ENCODE data around the gene TMEM186. TPM values are rescaled to one million over a fixed set of nuclear protein-coding genes. Genes with fewer than 3 reads are reported as not detected.
A peak's percentile ranks its signal among the peaks of the same experiment; 100 is the strongest.
"Not testable (repeated sequence)": the region's sequence is repeated elsewhere in the genome, so short reads cannot be mapped to it uniquely, and the experiment has no call there.

TMEM186 gene
- polyA plus RNA-seq, 3 donors, result 3.8 to 4.5 (median 4.4) TPM

DNA sequence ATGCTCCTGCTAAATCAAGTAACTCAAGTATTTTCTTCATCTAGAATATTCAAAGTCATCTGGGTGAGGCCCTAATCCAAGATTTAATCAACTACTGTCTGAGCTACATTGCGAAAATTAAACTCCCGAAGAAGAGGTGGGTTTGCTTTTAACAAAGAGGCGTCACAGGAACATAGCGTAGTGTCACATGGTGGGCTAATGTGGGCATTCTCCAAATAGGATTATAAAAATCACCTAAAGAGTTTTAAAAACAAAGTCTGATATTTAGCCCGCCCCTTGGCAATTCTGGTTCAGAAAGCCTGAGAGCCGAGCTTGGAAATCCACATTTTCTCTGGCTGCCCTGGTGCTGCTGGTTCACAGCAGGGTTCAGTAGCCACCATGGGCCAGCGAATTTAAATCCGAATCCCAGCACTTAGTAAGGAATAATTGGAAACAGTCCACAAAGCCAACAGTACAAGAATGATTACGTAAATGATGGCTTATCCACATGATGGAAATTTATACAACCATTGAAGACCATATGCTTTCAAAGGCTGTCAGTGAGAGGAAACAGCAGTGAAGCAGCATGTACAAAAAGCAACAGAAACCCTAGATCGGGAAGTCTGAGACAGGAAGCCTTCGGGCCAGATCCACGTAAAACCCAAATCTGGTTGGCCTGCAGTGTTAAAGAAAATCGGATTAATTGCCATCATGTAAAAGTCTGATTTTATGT, 9.0 kb upstream of the TMEM186 start:
- H3K36me3 Mint-ChIP-seq, result peaks cover 85 to 98% of the 10 kb centered on the region in 2 donors

DNA sequence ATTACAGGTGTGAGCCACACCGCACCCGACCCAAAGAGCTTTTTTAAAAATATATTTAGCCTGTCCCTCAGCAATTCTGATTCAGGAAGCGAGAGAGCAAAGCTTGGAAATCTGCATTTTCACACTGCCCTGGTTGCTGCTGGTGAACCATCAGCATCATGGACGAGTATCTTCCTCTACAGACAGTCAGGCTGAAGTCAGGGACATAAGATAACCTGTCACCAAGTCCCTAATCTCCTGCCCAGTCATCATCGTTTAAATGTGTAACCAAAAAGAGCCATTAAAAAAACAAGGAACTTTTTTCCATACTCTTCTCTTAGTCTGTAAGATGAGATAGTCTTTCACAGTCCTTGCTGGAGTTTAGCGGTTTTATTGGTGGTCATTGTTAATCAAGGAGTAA, 6.9 kb upstream of the TMEM186 start:
- WGBS (ENCODE audit: insufficient coverage), result 100% methylated on average over 3 of the region's 6 CpGs
- H3K79me2 ChIP-seq (ENCODE audit: insufficient read depth, low read length), result peaks cover 46% of the 10 kb centered on the region
- H3K4me3 Mint-ChIP-seq, result no peak overlapping the region
- no peaks in the 10 kb centered on the region for H3K9me3 Mint-ChIP-seq
- H3K9ac ChIP-seq (ENCODE audit: insufficient read depth, low read length, poor library complexity, severe bottlenecking), result no peak overlapping the region
- H3K4me1 ChIP-seq (ENCODE audit: control insufficient read depth in 1 of 2, insufficient read depth in 2 of 2, low read length in 2 of 2), result peaks cover 4% of the 10 kb centered on the region in 2 donors
- H2AFZ ChIP-seq (ENCODE audit: insufficient read depth, low read depth, low read length, poor library complexity, severe bottlenecking), result no peak overlapping the region
- peaks cover 74 to 84% of the 10 kb centered on the region in 2 donors for H3K36me3 ChIP-seq (replicated peaks in 1 of 2; ENCODE audit: control insufficient read depth in 1 of 2, insufficient read depth in 2 of 2, low read length in 2 of 2)
- peak overlapping the region in 1 of 7 donors; percentile 40 for H3K27ac Mint-ChIP-seq
- intact Hi-C loops (cut with micrococcal nuclease), result no loop called here
- H3K4me1 Mint-ChIP-seq, result peaks cover 4% of the 10 kb centered on the region
- no peak overlapping the region for H3K4me2 ChIP-seq (replicated peaks; ENCODE audit: extremely low read depth, low read length, poor library complexity, severe bottlenecking)
- no peaks in the 10 kb centered on the region for H3K27me3 ChIP-seq (ENCODE audit: control insufficient read depth in 2 of 2, insufficient read depth in 2 of 2, low read length in 2 of 2)
- H3K27me3 Mint-ChIP-seq (ENCODE audit: low read depth in 3 of 3), result peaks cover 0 to 1% (median 0%) of the 10 kb centered on the region in 3 donors
- peaks cover 23% of the 10 kb centered on the region for H4K20me1 ChIP-seq (ENCODE audit: insufficient read depth, low read length)
- DNase-seq, result no peak
- no peak overlapping the region for H3K27ac ChIP-seq (ENCODE audit: low read depth in 1 of 2, low read length in 2 of 2)
- H3K36me3 Mint-ChIP-seq, result peaks cover 68 to 81% of the 10 kb centered on the region in 2 donors
- no peak for TF ChIP-seq CTCF (IDR thresholded peaks at IDR 0.05)
- no peaks in the 10 kb centered on the region for H3K9me3 ChIP-seq (replicated peaks in 1 of 2; ENCODE audit: control insufficient read depth in 1 of 2, insufficient read depth in 1 of 2, low read length in 2 of 2)
- no peak overlapping the region for H3K4me3 ChIP-seq (replicated peaks in 1 of 3; ENCODE audit: low read depth in 2 of 3, low read length in 3 of 3)

More for the DNA sequence above, 9.0 kb upstream of the TMEM186 start:
- H3K9me3 Mint-ChIP-seq, result no peaks in the 10 kb centered on the region
- H4K20me1 ChIP-seq (ENCODE audit: insufficient read depth, low read length), result peaks cover 14% of the 10 kb centered on the region
- H3K4me1 Mint-ChIP-seq, result no peaks in the 10 kb centered on the region
- WGBS (ENCODE audit: insufficient coverage), result 98% methylated on average over 8 of the region's 13 CpGs
- peaks cover 25% of the 10 kb centered on the region for H3K79me2 ChIP-seq (ENCODE audit: insufficient read depth, low read length)
- no peaks in the 10 kb centered on the region for H3K9me3 ChIP-seq (replicated peaks in 1 of 2; ENCODE audit: control insufficient read depth in 1 of 2, insufficient read depth in 1 of 2, low read length in 2 of 2)
- peaks cover 88 to 95% of the 10 kb centered on the region in 2 donors for H3K36me3 ChIP-seq (replicated peaks in 1 of 2; ENCODE audit: control insufficient read depth in 1 of 2, insufficient read depth in 2 of 2, low read length in 2 of 2)
- no peak overlapping the region for H3K4me3 Mint-ChIP-seq
- no peaks in the 10 kb centered on the region for H3K4me1 ChIP-seq (ENCODE audit: control insufficient read depth in 1 of 2, insufficient read depth in 2 of 2, low read length in 2 of 2)
- no peak for TF ChIP-seq CTCF (IDR thresholded peaks at IDR 0.05)
- DNase-seq, result no peak
- H3K27me3 ChIP-seq (ENCODE audit: control insufficient read depth in 2 of 2, insufficient read depth in 2 of 2, low read length in 2 of 2), result no peaks in the 10 kb centered on the region
- no peak overlapping the region for H3K4me2 ChIP-seq (replicated peaks; ENCODE audit: extremely low read depth, low read length, poor library complexity, severe bottlenecking)
- no peak overlapping the region for H3K27ac ChIP-seq (ENCODE audit: low read depth in 1 of 2, low read length in 2 of 2)
- H3K27ac Mint-ChIP-seq, result peak overlapping the region in 1 of 7 donors; percentile 24
- H3K4me3 ChIP-seq (replicated peaks in 1 of 3; ENCODE audit: low read depth in 2 of 3, low read length in 3 of 3), result no peak overlapping the region
- H3K9ac ChIP-seq (ENCODE audit: insufficient read depth, low read length, poor library complexity, severe bottlenecking), result no peak overlapping the region
- H2AFZ ChIP-seq (ENCODE audit: insufficient read depth, low read depth, low read length, poor library complexity, severe bottlenecking), result no peak overlapping the region
- H3K27me3 Mint-ChIP-seq (ENCODE audit: low read depth in 3 of 3), result peaks cover 0 to 1% (median 1%) of the 10 kb centered on the region in 3 donors
- intact Hi-C loops (cut with micrococcal nuclease), result no loop called here

DNA sequence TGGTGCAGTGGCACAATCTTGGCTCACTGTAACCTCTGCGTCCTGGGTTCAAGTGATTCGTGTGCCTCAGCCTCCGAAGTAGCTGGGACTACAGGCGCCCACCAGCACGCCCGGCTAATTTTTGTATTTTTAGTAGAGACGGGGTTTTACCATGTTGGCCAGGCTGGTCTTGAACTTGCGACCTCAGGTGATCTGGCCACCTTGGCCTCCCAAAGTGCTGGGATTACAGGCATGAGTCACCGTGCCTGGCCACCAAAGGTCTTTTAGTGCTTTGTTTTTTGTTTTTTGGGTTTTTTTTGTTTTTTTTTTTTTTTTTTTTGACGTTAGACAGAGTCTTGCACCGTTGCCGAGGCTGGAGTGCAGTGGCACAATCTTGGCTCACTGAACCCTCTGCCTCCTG, 6.3 kb upstream of the TMEM186 start:
- H3K27me3 Mint-ChIP-seq (ENCODE audit: low read depth in 3 of 3); H3K4me3 Mint-ChIP-seq; H3K9me3 Mint-ChIP-seq; intact Hi-C loops (cut with micrococcal nuclease); H3K27me3 ChIP-seq (ENCODE audit: control insufficient read depth in 2 of 2, insufficient read depth in 2 of 2, low read length in 2 of 2); H3K4me2 ChIP-seq (replicated peaks; ENCODE audit: extremely low read depth, low read length, poor library complexity, severe bottlenecking); DNase-seq; H3K27ac ChIP-seq (ENCODE audit: low read depth in 1 of 2, low read length in 2 of 2); H2AFZ ChIP-seq (ENCODE audit: insufficient read depth, low read depth, low read length, poor library complexity, severe bottlenecking); H3K9me3 ChIP-seq (replicated peaks in 1 of 2; ENCODE audit: control insufficient read depth in 1 of 2, insufficient read depth in 1 of 2, low read length in 2 of 2); H3K4me1 Mint-ChIP-seq; H3K9ac ChIP-seq (ENCODE audit: insufficient read depth, low read length, poor library complexity, severe bottlenecking); H3K4me3 ChIP-seq (replicated peaks in 1 of 3; ENCODE audit: low read depth in 2 of 3, low read length in 3 of 3): not testable (repeated sequence)
- Histone ChIP-seq H3K79me2 (ENCODE audit: insufficient read depth, low read length) (peaks cover 50% of the 10 kb centered on the region), H3K36me3 (replicated peaks in 1 of 2; ENCODE audit: control insufficient read depth in 1 of 2, insufficient read depth in 2 of 2, low read length in 2 of 2) (peaks cover 68 to 78% of the 10 kb centered on the region in 2 donors), H4K20me1 (ENCODE audit: insufficient read depth, low read length) (peaks cover 28% of the 10 kb centered on the region), H3K4me1 (ENCODE audit: control insufficient read depth in 1 of 2, insufficient read depth in 2 of 2, low read length in 2 of 2) (peaks cover 9 to 10% of the 10 kb centered on the region in 2 donors)
- peaks cover 62 to 77% of the 10 kb centered on the region in 2 donors for H3K36me3 Mint-ChIP-seq
- H3K27ac Mint-ChIP-seq, result peak overlapping the region in 1 of 7 donors; percentile 40
- WGBS (ENCODE audit: insufficient coverage), result 99% methylated on average over 10 of the region's 12 CpGs
